Upper lobe of left lung (tissue), 6 donors: ENCODE measurements around the gene NDUFB10. TPM values are rescaled to one million over a fixed set of nuclear protein-coding genes. Genes with fewer than 3 reads are reported as not detected.

Experiments
- ATAC-seq, 2 donors: fragments of 200-7000 bp; cut with Tn5 transposase; one replicate each; pipeline ENCODE4 v1.9.1; 2022; ENCODE audit warnings: mild to moderate bottlenecking in 2 of 2, moderate library complexity in 2 of 2; ENCODE audit not compliant: low FRiP score in 2 of 2
- DNase-seq, 2 donors: peaks; one replicate each; pipeline ENCODE4 v3.0.0-alpha.2; 2019 to 2020
- H3K27ac ChIP-seq, 4 donors: fragments of 200-600 bp; sonication (generic); one replicate each; pipeline ENCODE4 v1.5.1; 2016 to 2019
- H3K27me3 ChIP-seq, 4 donors: fragments of 200-600 bp; sonication (generic); one replicate each; pipeline ENCODE4 v1.5.1; 2017 to 2019
- H3K36me3 ChIP-seq, 4 donors: fragments of 200-600 bp; sonication (generic); one replicate each; pipeline ENCODE4 v1.5.1; 2016 to 2019
- H3K4me1 ChIP-seq, 4 donors: fragments of 200-600 bp; sonication (generic); one replicate each; pipeline ENCODE4 v1.5.1; 2018 to 2019
- H3K4me3 ChIP-seq, 4 donors: fragments of 200-600 bp; sonication (generic); one replicate each; pipeline ENCODE4 v1.5.1; 2017 to 2019; ENCODE audit warnings: mild to moderate bottlenecking in 2 of 4, moderate library complexity in 1 of 4
- H3K9me3 ChIP-seq, 4 donors: fragments of 200-600 bp; sonication (generic); one replicate each; pipeline ENCODE4 v1.5.1; 2018 to 2019
- CTCF ChIP-seq, 6 experiments: fragments of 450-650 bp in 4 of 6; fragments of 200-600 bp in 2 of 6; sonication (generic) in 2 of 6; IDR thresholded peaks; one replicate each; pipeline ENCODE4 v1.5.1; 2016 to 2019; ENCODE audit warnings: antibody characterized with exemption in 6 of 6
- EP300 ChIP-seq, 4 donors: sonication (generic); formaldehyde crosslinking; IDR thresholded peaks; one replicate each; pipeline ENCODE4 v1.5.1; 2017; ENCODE audit warnings: antibody characterized with exemption in 4 of 4, control low read depth in 2 of 4
- POLR2A ChIP-seq, 4 donors: fragments of 450-650 bp; IDR thresholded peaks; one replicate each; pipeline ENCODE4 v1.5.1; 2016 to 2017; ENCODE audit warnings: antibody characterized with exemption in 4 of 4, mild to moderate bottlenecking in 2 of 4
- POLR2AphosphoS5 ChIP-seq, 2 donors: sonication (generic); formaldehyde crosslinking; IDR thresholded peaks; one replicate each; pipeline ENCODE4 v1.5.1; 2017; ENCODE audit warnings: antibody characterized with exemption in 2 of 2
- WGBS, 2 donors: methylation state at CpG; one replicate each; pipeline ENCODE4 v1.1.5; 2017 to 2018; 5-methylcytosine and 5-hydroxymethylcytosine counted together
- total RNA-seq, 6 donors: library from RNA; depleted of rRNA in 4 of 6; stranded (reverse); fragments of >200 nt in 4 of 6; gene quantifications; one replicate each; pipeline versions ENCODE4 v1.1.0 to v1.2.1, GENCODE V29; 2016 to 2021
- donor health status: DM: no; HTN: no; CAD: no; lungs with moderate emphysema.
- donor health status: DM: no; HTN: yes; CAD: no; lungs with severe emphysema.

Gene NDUFB10
- total RNA-seq, 6 donors from 2014 or later: 76.5 to 245 (median 107) TPM

- no peak for ATAC-seq
- no peak for TF ChIP-seq POLR2A (IDR thresholded peaks at IDR 0.05)
- DNase-seq: no peak
- Histone ChIP-seq H3K27me3 (no peaks in the 10 kb centered on the region), H3K36me3 (peaks cover 26 to 52% (median 48%) of the 10 kb centered on the region in 4 donors), H3K4me3 (no peak overlapping the region), H3K27ac (no peak overlapping the region), H3K4me1 (peaks cover 40 to 51% (median 46%) of the 10 kb centered on the region in 4 donors), H3K9me3 (no peaks in the 10 kb centered on the region)
- 80 to 94% methylated on average over 2 to 8 of the region's 8 CpGs for WGBS, 2 donors
Measured at GRCh38 chr16:2003231-2003826, 44.0 kb downstream of the NDUFB10 start.

GRCh38 chr16:2003827-2004641 lies 44.7 kb downstream of the NDUFB10 start:
- peaks cover 24 to 45% (median 41%) of the 10 kb centered on the region in 4 donors for H3K36me3 ChIP-seq
- ATAC-seq: peak; percentile 88 to 89
- TF ChIP-seq CTCF (IDR thresholded peaks at IDR 0.05) (peak; percentile 92 to 97 (median 96)), POLR2AphosphoS5 (IDR thresholded peaks at IDR 0.05) (no peak), POLR2A (IDR thresholded peaks at IDR 0.05) (no peak), EP300 (IDR thresholded peaks at IDR 0.05) (no peak)
- H3K4me1 ChIP-seq: peaks cover 47 to 58% (median 52%) of the 10 kb centered on the region in 4 donors
- no peak overlapping the region for H3K4me3 ChIP-seq
- H3K9me3 ChIP-seq: no peaks in the 10 kb centered on the region
- peak; percentile 92 to 96 for DNase-seq
- H3K27me3 ChIP-seq: no peaks in the 10 kb centered on the region
- 4 to 76% methylated on average over 5 to 10 of the region's 36 CpGs for WGBS, 2 donors
- peak overlapping the region in 1 of 4 donors; percentile 2 for H3K27ac ChIP-seq

- Histone ChIP-seq H3K27me3 (no peaks in the 10 kb centered on the region), H3K36me3 (peaks cover 17 to 36% (median 32%) of the 10 kb centered on the region in 4 donors), H3K9me3 (no peaks in the 10 kb centered on the region), H3K4me3 (no peak overlapping the region), H3K27ac (peak overlapping the region in 1 of 4 donors; percentile 49), H3K4me1 (peaks cover 48 to 60% (median 52%) of the 10 kb centered on the region in 4 donors)
- peak in 1 of 2 donors; percentile 75 for DNase-seq
- no peak for ATAC-seq
- no peak for TF ChIP-seq POLR2A (IDR thresholded peaks at IDR 0.05)
- no peak for TF ChIP-seq EP300 (IDR thresholded peaks at IDR 0.05)
- TF ChIP-seq CTCF (IDR thresholded peaks at IDR 0.05): no peak
- TF ChIP-seq POLR2AphosphoS5 (IDR thresholded peaks at IDR 0.05): no peak
- 69 to 80% methylated on average over 13 to 31 of the region's 34 CpGs for WGBS, 2 donors
Measured at GRCh38 chr16:2004795-2005517, 45.6 kb downstream of the NDUFB10 start.

GRCh38 chr16:2005646-2006045 lies 46.3 kb downstream of the NDUFB10 start:
- TF ChIP-seq CTCF (IDR thresholded peaks at IDR 0.05): peak in 2 of 6 experiments; percentile 23 to 49
- no peak for TF ChIP-seq EP300 (IDR thresholded peaks at IDR 0.05)
- Histone ChIP-seq H3K27me3 (no peaks in the 10 kb centered on the region), H3K36me3 (peaks cover 17 to 29% (median 27%) of the 10 kb centered on the region in 4 donors), H3K4me1 (peaks cover 54 to 67% (median 59%) of the 10 kb centered on the region in 4 donors), H3K4me3 (no peak overlapping the region), H3K27ac (peak overlapping the region in 1 of 4 donors; percentile 49), H3K9me3 (no peaks in the 10 kb centered on the region)
- 63 to 64% methylated on average over 10 to 14 of the region's 21 CpGs for WGBS, 2 donors
- no peak for DNase-seq
- no peak for ATAC-seq

GRCh38 chr16:2006317-2006716 lies 47.0 kb downstream of the NDUFB10 start:
- Histone ChIP-seq H3K36me3 (peaks cover 12 to 23% (median 20%) of the 10 kb centered on the region in 4 donors), H3K27me3 (no peaks in the 10 kb centered on the region), H3K27ac (no peak overlapping the region), H3K4me3 (no peak overlapping the region), H3K4me1 (peaks cover 54 to 69% (median 60%) of the 10 kb centered on the region in 4 donors), H3K9me3 (no peaks in the 10 kb centered on the region)
- ATAC-seq (no peak), DNase-seq (peak in 1 of 2 donors; percentile 59)
- WGBS, 2 donors: 92 to 96% methylated on average over 6 of the region's 8 CpGs
- TF ChIP-seq POLR2A (IDR thresholded peaks at IDR 0.05): no peak
- TF ChIP-seq POLR2AphosphoS5 (IDR thresholded peaks at IDR 0.05): no peak
- no peak for TF ChIP-seq EP300 (IDR thresholded peaks at IDR 0.05)
- TF ChIP-seq CTCF (IDR thresholded peaks at IDR 0.05): no peak
